ENCODE results near the gene BEGAIN.

DNA sequence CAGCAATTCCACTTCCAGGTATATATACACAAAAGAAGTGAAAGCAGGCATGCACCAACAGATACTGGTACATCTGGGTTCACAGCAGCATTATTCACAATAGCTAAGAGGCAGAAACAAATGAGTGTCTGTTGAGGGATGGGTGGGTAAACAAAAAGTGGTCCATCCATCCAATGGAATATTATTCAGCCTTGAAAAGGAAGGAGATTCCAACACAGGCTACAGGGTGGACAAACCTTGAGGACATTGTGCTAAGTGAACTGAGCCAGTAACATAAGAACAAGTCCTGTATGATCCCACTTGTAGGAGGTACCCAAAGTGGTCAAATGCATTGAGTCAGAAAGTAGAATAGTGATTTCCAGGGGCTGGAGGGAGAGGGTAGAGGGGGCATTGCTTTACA is 27.6 kb upstream of the BEGAIN start:
- TF ChIP-seq, protein P1, sequence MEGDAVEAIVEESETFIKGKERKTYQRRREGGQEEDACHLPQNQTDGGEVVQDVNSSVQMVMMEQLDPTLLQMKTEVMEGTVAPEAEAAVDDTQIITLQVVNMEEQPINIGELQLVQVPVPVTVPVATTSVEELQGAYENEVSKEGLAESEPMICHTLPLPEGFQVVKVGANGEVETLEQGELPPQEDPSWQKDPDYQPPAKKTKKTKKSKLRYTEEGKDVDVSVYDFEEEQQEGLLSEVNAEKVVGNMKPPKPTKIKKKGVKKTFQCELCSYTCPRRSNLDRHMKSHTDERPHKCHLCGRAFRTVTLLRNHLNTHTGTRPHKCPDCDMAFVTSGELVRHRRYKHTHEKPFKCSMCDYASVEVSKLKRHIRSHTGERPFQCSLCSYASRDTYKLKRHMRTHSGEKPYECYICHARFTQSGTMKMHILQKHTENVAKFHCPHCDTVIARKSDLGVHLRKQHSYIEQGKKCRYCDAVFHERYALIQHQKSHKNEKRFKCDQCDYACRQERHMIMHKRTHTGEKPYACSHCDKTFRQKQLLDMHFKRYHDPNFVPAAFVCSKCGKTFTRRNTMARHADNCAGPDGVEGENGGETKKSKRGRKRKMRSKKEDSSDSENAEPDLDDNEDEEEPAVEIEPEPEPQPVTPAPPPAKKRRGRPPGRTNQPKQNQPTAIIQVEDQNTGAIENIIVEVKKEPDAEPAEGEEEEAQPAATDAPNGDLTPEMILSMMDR (conservative IDR thresholded peaks at IDR 0.05 in 1 of 2, IDR thresholded peaks at IDR 0.05 in 1 of 2; ENCODE audit: low read depth in 1 of 2, low read length in 2 of 2) = no peak
- TF ChIP-seq EZH2 (IDR thresholded peaks at IDR 0.05; ENCODE audit: low read length, missing control alignments) = no peak
